Nucleus accumbens (tissue), 56 donors: ENCODE measurements around the gene TRPM5.

Experiments used
- DNase-seq, 56 donors: peaks; one replicate each; lab custom pipeline; 2025; lab: John Stamatoyannopoulos, UW

Gene TRPM5

DNA sequence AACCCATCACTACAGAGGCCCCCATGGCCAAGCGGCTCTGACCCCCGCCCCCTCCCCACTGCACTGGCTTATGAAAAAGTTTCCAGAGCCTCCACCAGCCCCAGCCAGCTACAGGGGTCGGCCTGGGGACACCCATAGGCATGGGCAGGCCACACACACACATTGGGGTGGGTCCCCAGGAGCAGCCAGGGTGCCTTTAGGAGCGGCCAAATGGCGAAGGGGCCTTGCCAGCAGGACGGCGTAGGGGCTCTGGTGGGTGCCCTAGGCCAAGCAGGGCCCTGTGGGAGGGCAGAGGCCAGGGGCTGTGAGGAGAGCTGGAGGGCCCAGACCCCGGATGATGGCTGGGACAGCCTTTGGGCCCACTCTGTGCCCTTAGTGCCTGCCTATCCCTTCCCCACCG, 33.7 kb downstream of the TRPM5 start:
- DNase-seq: no peak

- no peak for DNase-seq
Measured at GRCh38 chr11:2409611-2410468, 34.5 kb downstream of the TRPM5 start.

GRCh38 chr11:2409126-2409525, 35.2 kb downstream of the TRPM5 start:
- DNase-seq: no peak

- DNase-seq: no peak
Measured at GRCh38 chr11:2408671-2409070, 35.6 kb downstream of the TRPM5 start.

GRCh38 chr11:2406878-2407410, 37.4 kb downstream of the TRPM5 start:
- DNase-seq: no peak

GRCh38 chr11:2406451-2406850, 37.9 kb downstream of the TRPM5 start:
- DNase-seq: no peak

GRCh38 chr11:2404735-2405196, 39.5 kb downstream of the TRPM5 start:
- no peak for DNase-seq

DNA sequence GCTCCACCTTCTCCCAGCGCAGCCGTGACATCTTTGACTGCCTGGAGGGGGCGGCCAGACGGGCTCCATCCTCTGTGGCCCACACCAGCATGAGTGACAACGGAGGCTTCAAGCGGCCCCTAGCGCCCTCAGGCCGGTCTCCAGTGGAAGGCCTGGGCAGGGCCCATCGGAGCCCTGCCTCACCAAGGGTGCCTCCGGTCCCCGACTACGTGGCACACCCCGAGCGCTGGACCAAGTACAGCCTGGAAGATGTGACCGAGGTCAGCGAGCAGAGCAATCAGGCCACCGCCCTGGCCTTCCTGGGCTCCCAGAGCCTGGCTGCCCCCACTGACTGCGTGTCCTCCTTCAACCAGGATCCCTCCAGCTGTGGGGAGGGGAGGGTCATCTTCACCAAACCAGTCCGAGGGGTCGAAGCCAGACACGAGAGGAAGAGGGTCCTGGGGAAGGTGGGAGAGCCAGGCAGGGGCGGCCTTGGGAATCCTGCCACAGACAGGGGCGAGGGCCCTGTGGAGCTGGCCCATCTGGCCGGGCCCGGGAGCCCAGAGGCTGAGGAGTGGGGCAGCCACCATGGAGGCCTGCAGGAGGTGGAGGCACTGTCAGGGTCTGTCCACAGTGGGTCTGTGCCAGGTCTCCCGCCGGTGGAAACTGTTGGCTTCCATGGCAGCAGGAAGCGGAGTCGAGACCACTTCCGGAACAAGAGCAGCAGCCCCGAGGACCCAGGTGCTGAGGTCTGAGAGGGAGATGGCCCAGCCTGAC, 41.2 kb downstream of the TRPM5 start:
- DNase-seq: no peak

GRCh38 chr11:2402106-2402505, 42.2 kb downstream of the TRPM5 start:
- no peak for DNase-seq

- no peak for DNase-seq
Measured at GRCh38 chr11:2401436-2401984, 42.8 kb downstream of the TRPM5 start.

DNA sequence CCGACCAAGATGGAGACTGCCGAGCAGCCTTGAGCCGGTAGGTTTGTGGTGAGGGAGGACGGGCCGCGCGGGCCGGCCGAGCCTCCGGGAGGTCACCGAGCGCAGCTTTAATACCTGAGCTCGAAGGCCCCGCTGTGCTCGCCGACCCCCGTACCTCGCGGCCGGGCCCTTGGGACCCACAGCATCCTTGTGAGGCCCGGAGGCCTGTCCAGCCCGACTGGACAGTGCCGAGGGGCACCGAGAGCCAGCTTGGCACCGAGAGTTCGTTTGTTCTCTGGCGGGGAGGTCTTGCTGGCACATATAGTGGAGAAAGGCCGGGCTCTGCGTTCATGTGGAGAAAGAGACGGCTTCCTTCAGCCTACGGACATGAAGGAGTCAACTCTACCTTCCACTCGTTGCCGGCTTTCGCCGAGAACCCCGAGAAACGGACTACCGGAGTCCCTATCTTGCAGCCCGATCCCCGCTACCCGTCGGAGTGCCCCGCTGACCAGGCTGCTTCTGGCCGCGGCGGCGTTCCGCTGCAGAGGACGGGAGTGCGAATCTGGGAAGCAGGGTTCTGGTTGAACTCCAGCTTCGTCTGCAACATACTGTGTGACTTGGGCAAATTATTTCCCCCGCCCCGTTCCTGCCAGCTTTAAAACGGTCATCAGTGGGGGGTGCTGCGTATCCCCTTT, 43.4 kb downstream of the TRPM5 start:
- peak in 1 of 56 donors; percentile 71 for DNase-seq

DNA sequence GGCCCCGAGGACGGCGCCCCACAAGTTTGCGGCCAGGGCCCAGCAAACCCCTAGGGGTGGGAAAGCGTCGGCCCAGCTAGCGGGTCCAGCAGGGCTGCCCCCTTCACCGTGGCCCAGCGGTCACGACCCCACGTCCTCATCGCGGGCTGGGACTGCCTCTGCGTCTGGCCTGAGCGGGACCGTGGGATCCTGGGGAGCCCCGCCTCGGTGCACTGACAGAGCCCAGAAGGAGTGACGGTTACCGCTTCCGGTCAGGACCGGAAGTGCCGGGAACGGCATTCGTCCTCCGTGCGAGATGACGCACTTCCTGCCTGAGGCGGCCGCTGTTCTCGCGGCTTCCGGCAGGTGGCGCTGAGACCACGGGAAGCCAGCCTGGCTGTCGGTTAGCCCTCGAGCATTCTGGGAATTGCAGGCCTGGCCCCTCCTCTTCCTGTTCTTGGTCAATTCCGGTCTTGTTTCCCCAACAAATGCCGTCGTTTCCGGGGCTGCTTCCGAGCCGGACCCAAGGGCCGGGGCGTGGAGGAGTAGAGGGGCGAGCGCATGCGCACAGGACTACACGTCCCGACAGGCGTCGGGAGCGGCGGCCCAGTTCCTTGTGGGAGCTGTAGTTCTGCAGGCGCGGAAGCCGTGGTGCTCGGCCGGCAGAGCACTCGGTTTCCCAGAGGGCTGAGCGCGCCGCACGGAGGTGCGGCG, 44.1 kb downstream of the TRPM5 start, which contains the start of gene TSSC4:
Gene TSSC4, plus strand, starts transcription at position 682 of the 693 bp plus-strand sequence. CDS start 1,884 bp downstream, outside the sequence.
- DNase-seq: peak; percentile 91 to 100 (median 99)

- peak in 7 of 56 donors; percentile 47 to 75 (median 58) for DNase-seq
Measured at GRCh38 chr11:2399488-2400068, 44.7 kb downstream of the TRPM5 start.

GRCh38 chr11:2398664-2399355, 45.5 kb downstream of the TRPM5 start:
- DNase-seq: no peak

DNA sequence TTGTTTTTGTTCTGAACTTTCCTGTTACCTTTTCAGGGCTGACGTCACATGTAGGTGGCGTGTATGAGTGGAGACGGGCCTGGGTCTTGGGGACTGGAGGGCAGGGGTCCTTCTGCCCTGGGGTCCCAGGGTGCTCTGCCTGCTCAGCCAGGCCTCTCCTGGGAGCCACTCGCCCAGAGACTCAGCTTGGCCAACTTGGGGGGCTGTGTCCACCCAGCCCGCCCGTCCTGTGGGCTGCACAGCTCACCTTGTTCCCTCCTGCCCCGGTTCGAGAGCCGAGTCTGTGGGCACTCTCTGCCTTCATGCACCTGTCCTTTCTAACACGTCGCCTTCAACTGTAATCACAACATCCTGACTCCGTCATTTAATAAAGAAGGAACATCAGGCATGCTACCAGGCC, 47.3 kb downstream of the TRPM5 start:
- no peak for DNase-seq

DNA sequence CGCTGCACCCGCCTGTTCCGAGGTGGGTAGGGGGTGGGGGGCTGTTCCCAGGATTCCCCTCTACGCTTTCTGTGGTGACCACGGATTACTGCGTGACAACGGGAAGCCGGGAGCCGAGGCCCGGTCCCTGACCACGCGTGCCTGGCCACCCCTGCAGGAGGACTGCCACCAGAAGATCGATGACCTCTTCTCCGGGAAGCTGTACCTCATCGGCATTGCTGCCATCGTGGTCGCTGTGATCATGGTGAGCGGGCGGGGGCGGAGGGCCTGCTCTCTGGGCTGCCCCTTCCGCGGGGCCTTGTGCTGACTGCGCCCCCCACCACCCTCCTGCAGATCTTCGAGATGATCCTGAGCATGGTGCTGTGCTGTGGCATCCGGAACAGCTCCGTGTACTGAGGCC, 47.8 kb downstream of the TRPM5 start:
- DNase-seq: no peak

DNA sequence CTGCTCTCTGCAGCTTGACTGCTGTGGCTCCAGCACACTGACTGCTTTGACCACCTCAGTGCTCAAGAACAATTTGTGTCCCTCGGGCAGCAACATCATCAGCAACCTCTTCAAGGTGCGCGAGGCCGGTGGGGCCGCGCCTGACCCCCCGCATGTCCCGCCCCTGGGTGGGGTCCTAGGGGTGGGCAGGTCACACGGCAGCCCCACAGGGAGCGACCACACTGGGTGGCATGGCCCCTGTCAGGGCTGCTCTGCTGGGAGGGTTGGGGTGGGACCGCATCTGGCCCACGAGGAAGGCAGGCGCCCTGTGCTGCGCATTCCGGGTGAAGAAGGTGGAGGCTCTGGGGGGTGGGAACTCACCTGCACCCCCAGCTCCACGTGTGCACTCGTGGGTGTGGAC, 48.5 kb downstream of the TRPM5 start:
- DNase-seq: no peak

DNA sequence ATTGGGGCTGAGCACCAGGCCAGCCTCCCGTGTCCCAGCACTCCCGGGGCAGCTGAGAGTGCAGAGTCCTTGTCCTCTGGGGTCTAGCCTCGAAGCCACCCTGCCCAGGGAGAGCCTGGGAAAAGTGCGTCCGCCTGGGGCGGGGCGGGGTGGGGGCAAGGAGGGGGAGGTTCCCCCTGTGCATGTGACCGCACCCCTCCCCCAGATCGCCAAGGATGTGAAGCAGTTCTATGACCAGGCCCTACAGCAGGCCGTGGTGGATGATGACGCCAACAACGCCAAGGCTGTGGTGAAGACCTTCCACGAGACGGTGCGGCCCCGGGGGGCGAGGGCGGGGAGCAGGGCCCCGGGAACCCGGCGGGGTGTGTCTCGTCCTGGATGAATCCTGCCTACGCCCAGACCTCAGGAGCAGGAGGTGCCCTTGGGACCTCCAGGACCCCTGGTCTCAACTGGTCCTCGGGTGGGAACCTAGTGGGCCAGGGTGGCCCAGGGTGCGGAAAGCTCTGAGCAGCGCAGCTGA, 49.0 kb downstream of the TRPM5 start:
- no peak for DNase-seq

DNA sequence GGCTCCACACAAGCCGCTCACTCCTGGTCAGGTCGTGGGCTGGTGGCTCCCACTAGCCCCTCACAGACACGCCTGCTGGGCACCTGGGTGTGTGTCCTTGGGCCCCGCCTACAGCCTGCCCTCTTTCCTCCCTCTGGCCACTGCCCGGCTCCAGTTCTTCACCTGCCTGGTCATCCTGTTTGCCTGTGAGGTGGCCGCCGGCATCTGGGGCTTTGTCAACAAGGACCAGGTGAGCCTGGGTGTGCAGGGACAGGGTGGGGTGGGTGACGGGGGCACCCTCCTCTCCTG, 49.6 kb downstream of the TRPM5 start:
- no peak for DNase-seq
